Neural cell (in vitro differentiated cells): ENCODE data around the gene RASAL1.

Experiments used
- EP300 ChIP-seq: fragments of 450-650 bp; conservative IDR thresholded peaks from 2 replicates; pipeline ENCODE4 v1.6.1; 2014; ENCODE audit warnings: antibody characterized with exemption, mild to moderate bottlenecking, moderate library complexity; ENCODE audit not compliant: poor library complexity, severe bottlenecking
- EZH2 ChIP-seq: fragments of 200-600, 300-800 bp; shearing (Covaris generic), sonication (generic); IDR thresholded peaks from 2 replicates; pipeline ENCODE4 v1.6.1; 2014; ENCODE audit warnings: antibody characterized with exemption, low read length, borderline replicate concordance, mild to moderate bottlenecking; ENCODE audit not compliant: insufficient read depth, poor library complexity, severe bottlenecking
- MXI1 ChIP-seq: fragments of 450-650 bp; conservative IDR thresholded peaks from 2 replicates; pipeline ENCODE4 v1.6.1; 2014; ENCODE audit warnings: antibody characterized with exemption, mild to moderate bottlenecking; ENCODE audit not compliant: poor library complexity, severe bottlenecking
- POLR2AphosphoS5 ChIP-seq: IDR thresholded peaks from 2 replicates; pipeline ENCODE4 v1.6.1; 2012
- RAD21 ChIP-seq: fragments of 450-650 bp; conservative IDR thresholded peaks from 2 replicates; pipeline ENCODE4 v1.6.1; 2014; ENCODE audit warnings: antibody characterized with exemption, mild to moderate bottlenecking, moderate library complexity
- SMC3 ChIP-seq: fragments of 450-650 bp; conservative IDR thresholded peaks from 2 replicates; pipeline ENCODE4 v1.6.1; 2014; ENCODE audit warnings: antibody characterized with exemption, mild to moderate bottlenecking, moderate library complexity; ENCODE audit not compliant: poor library complexity
- TAF1 ChIP-seq: IDR thresholded peaks from 2 replicates; pipeline ENCODE4 v1.6.1; 2012; ENCODE audit warnings: low read depth
- TF ChIP-seq, protein P1 (sequence below): fragments of 450-650 bp; IDR thresholded peaks from 2 replicates; pipeline ENCODE4 v1.5.1; 2014; ENCODE audit warnings: antibody characterized with exemption, mild to moderate bottlenecking, moderate library complexity; ENCODE audit not compliant: poor library complexity, severe bottlenecking
- TF ChIP-seq, protein P2 (sequence below): IDR thresholded peaks from 2 replicates; pipeline ENCODE4 v1.6.1; 2012; ENCODE audit warnings: borderline replicate concordance

DNA sequence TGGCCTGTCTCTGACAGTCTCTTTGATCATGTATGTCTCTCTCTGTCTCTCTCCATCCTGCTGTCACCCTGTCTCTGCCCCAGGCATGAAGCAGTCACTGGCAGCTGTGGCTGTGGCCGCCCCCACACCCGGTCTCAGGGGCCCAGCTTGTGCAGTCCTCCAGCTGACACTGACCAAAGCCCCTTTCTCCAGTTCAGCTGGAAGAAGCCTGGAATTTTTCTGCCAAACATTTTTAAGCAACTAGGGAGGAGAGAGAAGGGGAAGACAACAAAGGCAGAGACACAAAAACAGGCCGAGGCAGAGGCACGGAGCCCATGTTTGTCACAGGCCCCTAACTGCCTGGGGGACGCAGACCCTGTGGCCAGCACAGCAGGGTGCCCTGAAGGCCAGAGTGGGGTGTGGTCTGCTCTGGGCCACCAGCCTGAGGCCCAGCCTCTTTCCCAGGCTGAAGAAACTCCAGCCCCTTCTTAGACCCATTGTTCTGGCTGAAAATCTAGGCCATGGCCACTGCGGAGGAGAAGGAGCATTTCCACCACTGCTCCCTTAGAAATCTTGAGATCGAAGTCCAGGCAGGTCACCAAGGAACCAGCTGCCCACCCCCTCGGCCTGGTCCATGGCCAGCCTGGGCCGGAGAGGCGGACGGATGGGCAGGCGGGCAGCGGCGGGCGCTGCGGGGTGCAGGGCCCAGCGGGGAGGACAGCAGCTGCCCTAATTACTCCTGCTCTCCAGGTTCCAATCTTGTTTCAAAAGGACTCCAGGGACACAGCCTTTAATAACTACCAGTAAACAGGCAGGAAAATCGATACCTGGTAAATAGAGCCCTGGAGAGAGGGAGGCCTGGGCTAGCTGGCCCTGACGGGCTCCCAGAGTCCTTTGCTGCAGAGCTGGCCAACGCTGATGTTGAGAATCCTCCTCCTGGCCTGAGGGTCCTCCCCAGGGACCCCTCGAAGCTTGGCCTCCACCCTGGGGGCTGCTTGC is 64.1 kb downstream of the RASAL1 start:
- TF ChIP-seq POLR2AphosphoS5 (no peak), TAF1 (no peak), MXI1 (no peak), EP300 (no peak), EZH2 (no peak), RAD21 (no peak), SMC3 (no peak)
- TF ChIP-seq, protein P1, sequence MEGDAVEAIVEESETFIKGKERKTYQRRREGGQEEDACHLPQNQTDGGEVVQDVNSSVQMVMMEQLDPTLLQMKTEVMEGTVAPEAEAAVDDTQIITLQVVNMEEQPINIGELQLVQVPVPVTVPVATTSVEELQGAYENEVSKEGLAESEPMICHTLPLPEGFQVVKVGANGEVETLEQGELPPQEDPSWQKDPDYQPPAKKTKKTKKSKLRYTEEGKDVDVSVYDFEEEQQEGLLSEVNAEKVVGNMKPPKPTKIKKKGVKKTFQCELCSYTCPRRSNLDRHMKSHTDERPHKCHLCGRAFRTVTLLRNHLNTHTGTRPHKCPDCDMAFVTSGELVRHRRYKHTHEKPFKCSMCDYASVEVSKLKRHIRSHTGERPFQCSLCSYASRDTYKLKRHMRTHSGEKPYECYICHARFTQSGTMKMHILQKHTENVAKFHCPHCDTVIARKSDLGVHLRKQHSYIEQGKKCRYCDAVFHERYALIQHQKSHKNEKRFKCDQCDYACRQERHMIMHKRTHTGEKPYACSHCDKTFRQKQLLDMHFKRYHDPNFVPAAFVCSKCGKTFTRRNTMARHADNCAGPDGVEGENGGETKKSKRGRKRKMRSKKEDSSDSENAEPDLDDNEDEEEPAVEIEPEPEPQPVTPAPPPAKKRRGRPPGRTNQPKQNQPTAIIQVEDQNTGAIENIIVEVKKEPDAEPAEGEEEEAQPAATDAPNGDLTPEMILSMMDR: no peak
- TF ChIP-seq, protein P2, sequence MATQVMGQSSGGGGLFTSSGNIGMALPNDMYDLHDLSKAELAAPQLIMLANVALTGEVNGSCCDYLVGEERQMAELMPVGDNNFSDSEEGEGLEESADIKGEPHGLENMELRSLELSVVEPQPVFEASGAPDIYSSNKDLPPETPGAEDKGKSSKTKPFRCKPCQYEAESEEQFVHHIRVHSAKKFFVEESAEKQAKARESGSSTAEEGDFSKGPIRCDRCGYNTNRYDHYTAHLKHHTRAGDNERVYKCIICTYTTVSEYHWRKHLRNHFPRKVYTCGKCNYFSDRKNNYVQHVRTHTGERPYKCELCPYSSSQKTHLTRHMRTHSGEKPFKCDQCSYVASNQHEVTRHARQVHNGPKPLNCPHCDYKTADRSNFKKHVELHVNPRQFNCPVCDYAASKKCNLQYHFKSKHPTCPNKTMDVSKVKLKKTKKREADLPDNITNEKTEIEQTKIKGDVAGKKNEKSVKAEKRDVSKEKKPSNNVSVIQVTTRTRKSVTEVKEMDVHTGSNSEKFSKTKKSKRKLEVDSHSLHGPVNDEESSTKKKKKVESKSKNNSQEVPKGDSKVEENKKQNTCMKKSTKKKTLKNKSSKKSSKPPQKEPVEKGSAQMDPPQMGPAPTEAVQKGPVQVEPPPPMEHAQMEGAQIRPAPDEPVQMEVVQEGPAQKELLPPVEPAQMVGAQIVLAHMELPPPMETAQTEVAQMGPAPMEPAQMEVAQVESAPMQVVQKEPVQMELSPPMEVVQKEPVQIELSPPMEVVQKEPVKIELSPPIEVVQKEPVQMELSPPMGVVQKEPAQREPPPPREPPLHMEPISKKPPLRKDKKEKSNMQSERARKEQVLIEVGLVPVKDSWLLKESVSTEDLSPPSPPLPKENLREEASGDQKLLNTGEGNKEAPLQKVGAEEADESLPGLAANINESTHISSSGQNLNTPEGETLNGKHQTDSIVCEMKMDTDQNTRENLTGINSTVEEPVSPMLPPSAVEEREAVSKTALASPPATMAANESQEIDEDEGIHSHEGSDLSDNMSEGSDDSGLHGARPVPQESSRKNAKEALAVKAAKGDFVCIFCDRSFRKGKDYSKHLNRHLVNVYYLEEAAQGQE: no peak
